Common myeloid progenitor, CD34-positive (primary cell): ENCODE results near the gene ECI1.
"Not testable (repeated sequence)": the region's sequence is repeated elsewhere in the genome, so short reads cannot be mapped to it uniquely, and the experiment has no call there.

ENCODE experiments used
- CTCF ChIA-PET: fragments of 350-600 bp; sonication (Branson Sonifier 250); formaldehyde crosslinking; loops from one replicate; lab custom pipeline; 2021; ENCODE audit warnings: antibody characterized with exemption; lab: Charles Lee
- POLR2A ChIA-PET: fragments of 350-600 bp; sonication (Branson Sonifier 250); formaldehyde crosslinking; loops from one replicate; lab custom pipeline; 2021; ENCODE audit warnings: antibody characterized with exemption; lab: Charles Lee
- DNase-seq, 3 donors: peaks; one replicate each; pipeline versions ENCODE4 v3.0.0 to v3.0.0-alpha.2; 2013
- H3K27ac ChIP-seq, 2 experiments: 1 replicate in 1 of 2; 2 replicates in 1 of 2; pipeline ENCODE4 v1.7.0; 2013; ENCODE audit warnings: inconsistent platforms in 2 of 2, low read length in 2 of 2, mild to moderate bottlenecking in 2 of 2, low read depth in 1 of 2, moderate library complexity in 1 of 2; ENCODE audit not compliant: severe bottlenecking in 2 of 2, insufficient read depth in 1 of 2, poor library complexity in 1 of 2
- H3K27me3 ChIP-seq, 5 experiments: replicated peaks in 2 of 5; 1 replicate in 3 of 5; 2 replicates in 2 of 5; pipeline versions ENCODE4 v1.6.1 to v1.7.0; 2013; ENCODE audit warnings: low read length in 4 of 5, mild to moderate bottlenecking in 2 of 5, moderate library complexity in 2 of 5, inconsistent platforms in 1 of 5; ENCODE audit not compliant: insufficient read depth in 5 of 5, control insufficient read depth in 4 of 5
- H3K36me3 ChIP-seq, 4 experiments: 1 replicate in 2 of 4; 2 replicates in 2 of 4; pipeline versions ENCODE4 v1.6.1 to v1.7.0; 2013; ENCODE audit warnings: low read length in 3 of 4, control low read depth in 1 of 4, mild to moderate bottlenecking in 1 of 4; ENCODE audit not compliant: control insufficient read depth in 4 of 4, insufficient read depth in 4 of 4
- H3K4me1 ChIP-seq, 4 experiments: 1 replicate in 3 of 4; 2 replicates in 1 of 4; pipeline versions ENCODE4 v1.6.1 to v1.7.1; 2013; ENCODE audit warnings: low read length in 3 of 4, mild to moderate bottlenecking in 3 of 4, control low read depth in 1 of 4, inconsistent platforms in 1 of 4, moderate library complexity in 1 of 4; ENCODE audit not compliant: control insufficient read depth in 4 of 4, insufficient read depth in 4 of 4; ENCODE audit errors: control extremely low read depth in 1 of 4
- H3K4me3 ChIP-seq, 7 experiments: 1 replicate in 4 of 7; 2 replicates in 3 of 7; pipeline versions ENCODE4 v1.5.1 to v1.7.0; 2013; ENCODE audit warnings: mild to moderate bottlenecking in 7 of 7, low read length in 6 of 7, moderate library complexity in 6 of 7, inconsistent platforms in 2 of 7, low read depth in 2 of 7, control low read depth in 1 of 7; ENCODE audit not compliant: insufficient read depth in 4 of 7, control insufficient read depth in 1 of 7; ENCODE audit errors: extremely low read depth in 1 of 7
- H3K9me3 ChIP-seq, 5 experiments: 1 replicate in 4 of 5; 2 replicates in 1 of 5; pipeline versions ENCODE4 v1.6.1 to v1.7.1; 2013; ENCODE audit warnings: low read length in 4 of 5, mild to moderate bottlenecking in 2 of 5, inconsistent platforms in 1 of 5, low read depth in 1 of 5, moderate library complexity in 1 of 5; ENCODE audit not compliant: control insufficient read depth in 4 of 5, insufficient read depth in 2 of 5; ENCODE audit errors: control extremely low read depth in 1 of 5
- WGBS: methylation state at CpG from one replicate; pipeline ENCODE4 v1.1.5; 2013; ENCODE audit not compliant: insufficient coverage; 5-methylcytosine and 5-hydroxymethylcytosine counted together

Gene ECI1

DNA sequence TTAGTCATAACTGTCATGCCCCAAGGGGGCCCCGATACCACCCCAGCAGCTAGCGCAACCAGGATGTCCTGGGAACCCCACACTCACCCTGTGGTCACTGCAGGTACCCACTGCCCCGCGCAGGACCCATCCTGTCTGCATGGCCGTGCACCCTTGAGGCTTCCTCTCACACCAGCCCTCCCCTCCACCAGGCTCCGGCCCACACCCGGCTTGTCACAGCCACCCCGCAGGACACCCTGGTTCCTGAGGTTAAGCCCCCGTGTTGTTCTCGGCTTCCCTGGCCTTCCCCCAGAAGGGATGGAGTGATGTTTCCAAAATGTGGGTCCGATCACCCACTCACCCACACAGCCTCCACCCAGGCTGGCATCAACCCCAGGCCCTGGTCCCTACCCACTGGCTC lies 7.6 kb downstream of the ECI1 start:
- CTCF ChIA-PET: interaction anchor here (1.2 kb wide), 1 partner anchor 8 kb away, joined by 4 read pairs; no protein-coding TSS in a partner anchor

DNA sequence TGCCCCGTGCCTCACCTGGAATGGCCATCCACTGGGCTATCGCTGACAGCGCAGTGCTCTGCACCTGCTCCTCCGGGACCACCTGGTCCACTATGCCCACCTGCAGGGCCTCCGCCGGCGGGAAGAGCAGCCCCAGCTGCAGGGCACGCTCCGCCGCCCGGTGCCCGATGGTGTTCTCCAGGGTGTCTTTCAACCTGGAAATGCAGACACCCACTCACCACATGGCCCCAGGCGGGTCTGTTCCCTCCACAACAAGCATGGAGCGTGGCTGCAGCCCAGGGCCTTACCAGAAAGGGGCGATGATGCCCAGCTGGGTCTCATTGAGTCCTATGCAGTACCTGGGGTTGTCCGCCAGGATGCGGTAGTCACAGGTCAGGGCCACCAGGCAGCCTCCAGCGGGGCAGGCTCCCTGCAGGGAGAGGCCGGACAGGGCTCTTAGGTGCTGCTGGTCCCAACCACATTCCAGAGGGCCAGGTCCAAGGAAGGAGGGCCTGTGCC lies 8.3 kb downstream of the ECI1 start:
- Histone ChIP-seq H3K36me3 (peaks cover 10 to 48% (median 34%) of the 10 kb centered on the region in 4 experiments), H3K27ac (no peak overlapping the region), H3K4me1 (no peaks in the 10 kb centered on the region), H3K9me3 (no peaks in the 10 kb centered on the region), H3K4me3 (no peak overlapping the region), H3K27me3 (peaks cover 0 to 8% (median 2%) of the 10 kb centered on the region in 5 experiments)
- ChIA-PET POLR2A (no interaction called here), CTCF (interaction anchor here (1.2 kb wide), 1 partner anchor 9 kb away, joined by 4 read pairs; no protein-coding TSS in a partner anchor)
- DNase-seq: no peak
- 98% methylated on average over 17 of the region's 19 CpGs for WGBS

More for the DNA sequence above, 7.6 kb downstream of the ECI1 start:
- no peak for DNase-seq
- Histone ChIP-seq H3K4me1 (no peaks in the 10 kb centered on the region), H3K36me3 (peaks cover 10 to 48% (median 34%) of the 10 kb centered on the region in 4 experiments), H3K4me3 (no peak overlapping the region), H3K9me3 (no peaks in the 10 kb centered on the region), H3K27ac (no peak overlapping the region), H3K27me3 (peaks cover 0 to 1% (median 0%) of the 10 kb centered on the region in 5 experiments)
- 99% methylated on average over 9 of the region's 11 CpGs for WGBS
- POLR2A ChIA-PET: no interaction called here

DNA sequence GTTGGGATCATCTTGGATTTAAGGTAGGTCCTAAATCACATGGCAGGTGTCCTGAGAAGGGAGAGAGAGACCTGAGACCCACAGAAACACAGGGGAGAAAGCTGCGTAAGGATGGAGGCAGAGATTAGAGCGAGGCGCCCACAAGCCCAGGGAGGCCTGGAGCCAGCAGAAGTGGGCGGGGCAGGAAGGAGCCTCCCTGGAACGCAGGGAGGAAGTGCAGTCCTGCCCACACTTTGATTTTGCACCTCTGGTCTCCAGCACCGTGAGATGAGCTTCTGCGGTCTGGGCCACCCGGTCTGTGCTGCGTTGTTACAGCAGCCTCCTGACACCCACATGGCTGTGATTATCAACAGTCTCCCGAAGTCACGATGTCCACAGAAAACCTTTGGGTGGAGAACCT lies 8.8 kb downstream of the ECI1 start:
- Histone ChIP-seq H3K9me3 (no peaks in the 10 kb centered on the region), H3K27me3 (peaks cover 0 to 13% (median 2%) of the 10 kb centered on the region in 5 experiments), H3K4me1 (peaks cover 0 to 3% (median 1%) of the 10 kb centered on the region in 4 experiments), H3K36me3 (peaks cover 10 to 48% (median 34%) of the 10 kb centered on the region in 4 experiments), H3K27ac (no peak overlapping the region), H3K4me3 (no peak overlapping the region)
- 91% methylated on average over 8 of the region's 11 CpGs for WGBS
- ChIA-PET CTCF (interaction anchor here (0.9 to 1.2 kb wide), 2 partner anchors 9 to 171 kb away, joined by 3 to 4 read pairs; no protein-coding TSS in a partner anchor), POLR2A (no interaction called here)
- DNase-seq: no peak

DNA sequence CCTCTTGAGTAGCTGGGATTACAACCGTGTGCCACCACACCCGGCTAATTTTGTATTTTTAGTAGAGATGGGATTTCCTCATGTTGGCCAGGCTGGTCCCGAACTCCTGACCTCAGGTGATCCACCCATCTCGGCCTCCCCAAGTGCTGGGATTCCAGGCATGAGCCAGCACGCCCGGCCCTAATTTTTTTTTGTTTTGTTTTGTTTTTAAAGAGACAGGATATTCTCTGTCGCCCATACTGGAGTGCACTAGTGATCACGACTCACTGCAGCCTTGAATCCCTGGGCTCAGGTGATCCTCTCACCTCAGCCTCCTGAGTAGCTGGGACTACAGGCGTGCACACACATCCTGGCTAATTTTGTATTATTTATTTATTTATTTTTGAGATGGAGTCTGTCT lies 11.1 kb downstream of the ECI1 start:
- POLR2A ChIA-PET, H3K9me3 ChIP-seq, H3K4me3 ChIP-seq, DNase-seq, H3K27ac ChIP-seq: not testable (repeated sequence)
- Histone ChIP-seq H3K27me3 (peaks cover 0 to 36% (median 12%) of the 10 kb centered on the region in 5 experiments), H3K36me3 (peaks cover 2 to 43% (median 23%) of the 10 kb centered on the region in 4 experiments), H3K4me1 (peaks cover 0 to 18% (median 8%) of the 10 kb centered on the region in 4 experiments)
- 92% methylated on average over 5 of the region's 9 CpGs for WGBS
- CTCF ChIA-PET: interaction anchor here (1.0 kb wide), 1 partner anchor 9 kb away, joined by 3 read pairs; no protein-coding TSS in a partner anchor

DNA sequence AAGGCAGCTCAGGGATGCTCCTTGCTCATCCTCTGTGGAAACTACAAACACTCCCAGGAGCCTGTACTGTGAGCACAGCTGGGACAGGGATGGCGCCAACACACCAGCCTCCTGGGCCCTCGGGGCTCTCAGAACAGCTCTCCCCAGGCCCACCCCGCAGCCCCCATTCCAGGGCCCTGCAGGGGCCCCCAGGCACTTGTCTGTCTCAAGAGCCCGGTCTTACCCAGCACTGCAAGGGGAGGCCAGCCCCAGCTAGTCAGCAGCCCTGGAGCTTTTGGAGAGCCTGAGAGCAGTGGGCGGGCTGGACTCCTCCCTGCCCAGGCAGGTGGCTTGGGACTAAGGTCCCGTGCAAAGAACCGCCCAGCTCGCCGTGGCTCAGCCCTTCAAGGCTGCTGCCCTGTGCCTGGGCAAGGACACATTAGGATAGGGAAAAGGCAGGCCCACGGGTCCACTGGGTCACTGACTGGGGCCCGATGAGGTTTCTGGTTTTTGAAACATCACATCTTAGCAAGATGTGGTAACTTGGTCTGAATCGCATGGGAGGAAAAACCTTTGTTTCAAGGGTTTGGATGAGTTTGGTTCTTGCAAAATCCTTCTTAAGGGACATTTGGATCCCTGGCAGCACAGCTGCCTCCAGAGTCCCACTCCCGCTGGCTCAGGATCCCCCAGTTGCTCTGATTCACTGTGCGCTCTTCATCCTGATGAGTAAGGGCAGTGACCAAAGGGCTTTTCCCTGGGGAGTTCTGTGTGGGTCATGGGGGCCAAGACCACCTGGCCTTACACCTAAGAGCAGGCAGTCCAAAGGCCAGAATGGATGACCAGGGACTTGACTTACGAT lies 12.3 kb downstream of the ECI1 start:
- POLR2A ChIA-PET: interaction anchor here (0.8 to 1.1 kb wide), 3 partner anchors 9 to 1602 kb away, joined by 3 read pairs; no protein-coding TSS in a partner anchor
- Histone ChIP-seq H3K4me3 (no peak overlapping the region), H3K36me3 (peaks cover 3 to 43% (median 21%) of the 10 kb centered on the region in 4 experiments), H3K27ac (no peak overlapping the region), H3K27me3 (peaks cover 0 to 43% (median 12%) of the 10 kb centered on the region in 5 experiments), H3K9me3 (no peaks in the 10 kb centered on the region), H3K4me1 (peaks cover 0 to 18% (median 8%) of the 10 kb centered on the region in 4 experiments)
- 96% methylated on average over 15 of the region's 15 CpGs for WGBS
- CTCF ChIA-PET: interaction anchor here (1.5 to 1.8 kb wide), 2 partner anchors 13 kb away, joined by 7 to 8 read pairs; partner anchors contain the start of gene ECI1
- DNase-seq: no peak

DNA sequence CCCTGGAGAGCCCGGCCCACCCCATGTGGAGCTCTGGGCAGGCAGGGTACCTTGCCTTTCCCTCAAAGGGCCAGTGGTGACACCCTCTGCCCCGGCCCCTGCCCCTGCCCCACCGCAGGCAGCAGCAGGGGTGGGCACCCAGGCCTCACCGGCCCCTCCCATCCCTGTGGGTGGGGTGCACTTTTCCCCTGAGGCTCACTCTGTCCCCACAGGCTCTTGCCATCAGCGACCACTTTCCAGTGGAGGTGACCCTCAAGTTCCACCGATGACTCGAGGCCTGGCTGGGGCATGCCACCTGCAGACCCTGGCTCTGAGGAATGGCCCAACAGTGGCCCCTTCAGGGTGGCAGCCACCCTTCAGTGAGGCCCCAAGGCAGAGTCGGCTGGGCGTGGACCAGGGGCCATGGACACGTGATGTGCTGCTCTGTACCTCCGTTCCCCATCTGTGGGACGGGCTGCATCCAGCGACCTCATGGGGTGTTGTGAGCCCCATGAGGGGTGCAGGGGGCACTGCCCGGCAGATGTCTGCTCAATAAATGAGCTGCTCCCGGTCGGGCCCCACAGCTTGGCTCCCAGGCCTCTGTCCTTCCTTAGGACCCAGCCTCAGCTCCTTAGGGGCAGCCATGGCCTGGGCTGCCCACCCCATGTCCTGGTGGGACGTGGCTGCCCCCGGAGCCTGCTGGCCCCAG lies 13.1 kb downstream of the ECI1 start:
- Histone ChIP-seq H3K27me3 (peaks cover 0 to 43% (median 12%) of the 10 kb centered on the region in 5 experiments), H3K9me3 (no peaks in the 10 kb centered on the region), H3K36me3 (peaks cover 2 to 42% (median 24%) of the 10 kb centered on the region in 4 experiments), H3K4me3 (no peak overlapping the region), H3K27ac (no peak overlapping the region), H3K4me1 (peaks cover 0 to 18% (median 8%) of the 10 kb centered on the region in 4 experiments)
- ChIA-PET POLR2A (interaction anchor here (0.8 to 1.1 kb wide), 4 partner anchors 9 to 1603 kb away, joined by 3 to 4 read pairs (median 3); no protein-coding TSS in a partner anchor), CTCF (interaction anchor here (1.5 to 1.8 kb wide), 2 partner anchors 12 to 14 kb away, joined by 7 to 8 read pairs; partner anchors contain the start of gene ECI1)
- 74% methylated on average over 13 of the region's 18 CpGs for WGBS
- no peak for DNase-seq
